DMS114 treated with DMSO at 0.1 percent for 48 hours (cell line): ENCODE measurements around the gene MAB21L2.
"Not testable (repeated sequence)": the region's sequence is repeated elsewhere in the genome, so short reads cannot be mapped to it uniquely, and the experiment has no call there.

Experiments used
- DNase-seq: peaks from one replicate; lab custom pipeline; 2025; ENCODE audit not compliant: unreplicated experiment; lab: John Stamatoyannopoulos, UW

MAB21L2 gene

DNA sequence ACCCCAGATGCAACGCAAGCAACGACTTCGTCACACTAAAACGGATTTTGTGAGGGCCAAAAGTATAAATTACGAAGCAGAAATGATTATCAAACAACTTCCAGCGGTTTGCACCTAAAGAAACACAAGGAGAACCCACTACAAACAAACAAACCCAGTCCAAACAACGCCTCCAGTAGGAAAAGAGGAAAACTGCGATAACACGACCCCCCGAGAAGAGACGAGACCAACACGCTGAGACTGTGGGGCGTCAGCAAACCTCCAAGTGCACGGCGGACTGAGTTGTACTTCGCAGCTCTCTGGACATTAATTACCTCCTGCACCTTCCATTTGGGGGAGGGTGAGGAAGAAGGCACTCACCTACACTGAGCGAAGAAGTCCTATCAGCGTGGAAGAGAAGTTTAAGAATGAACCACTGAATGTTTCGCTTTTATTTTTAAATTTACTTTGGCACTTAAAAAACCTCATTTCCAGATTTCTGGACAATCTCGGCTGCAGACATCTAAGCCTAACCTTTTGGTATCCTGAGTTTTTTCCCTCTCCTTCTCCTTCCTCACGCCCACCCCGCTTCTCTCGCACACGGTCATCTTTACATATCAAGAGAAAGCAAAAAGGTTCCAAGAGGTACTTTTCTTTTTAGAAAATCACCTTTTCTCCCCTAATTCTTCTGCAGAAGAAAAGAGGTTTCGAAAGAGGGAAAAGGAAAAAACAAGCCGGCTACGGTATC lies at the start of gene MAB21L2:
MAB21L2 (plus strand) TSS at position 6 of the 727 bp plus-strand sequence. CDS start 879 bp downstream, outside the sequence.
- no peak for DNase-seq

GRCh38 chr4:150533673-150534072 lies 48.3 kb upstream of the MAB21L2 start:
- no peak for DNase-seq

GRCh38 chr4:150534818-150535217 lies 47.1 kb upstream of the MAB21L2 start:
- no peak for DNase-seq

DNA sequence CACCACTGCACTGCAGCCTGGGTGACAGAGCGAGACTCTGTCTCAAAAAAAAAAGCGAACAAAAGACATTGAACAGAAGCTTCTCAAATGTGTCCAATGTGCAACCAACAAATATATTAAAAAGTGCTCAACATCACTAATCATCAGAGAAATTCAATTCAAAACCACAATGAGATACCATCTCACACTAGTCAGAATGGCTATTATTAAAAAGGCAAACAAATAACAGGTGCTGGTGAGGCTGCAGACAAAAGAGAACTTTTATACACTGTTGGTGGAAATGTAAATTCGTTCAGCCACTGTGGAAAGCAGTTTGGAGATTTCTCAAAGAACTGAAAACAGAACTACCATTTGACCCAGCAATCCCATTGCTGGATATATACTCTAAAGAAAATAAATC lies 44.0 kb upstream of the MAB21L2 start:
- DNase-seq: not testable (repeated sequence)

DNA sequence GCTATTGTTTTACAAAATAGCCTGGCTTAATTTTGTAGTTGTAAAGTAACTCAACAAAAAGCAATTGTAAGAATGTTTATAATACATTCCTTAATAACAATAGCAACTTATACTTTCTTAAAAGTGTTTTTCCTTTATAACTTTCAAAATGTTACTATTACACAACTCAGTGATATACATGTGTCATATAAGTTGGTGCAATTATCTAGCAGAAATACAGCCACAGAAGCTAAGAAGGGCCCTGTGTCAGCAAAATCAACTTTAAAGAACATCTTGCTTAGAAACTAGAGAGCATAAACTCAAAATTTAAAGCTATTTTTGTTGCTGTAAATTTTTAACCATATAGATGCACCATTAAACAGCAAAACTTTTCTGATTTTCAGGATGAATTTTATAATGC lies 41.4 kb upstream of the MAB21L2 start:
- no peak for DNase-seq

GRCh38 chr4:150540959-150541360 lies 41.0 kb upstream of the MAB21L2 start:
- DNase-seq: no peak

GRCh38 chr4:150541681-150542080 lies 40.3 kb upstream of the MAB21L2 start:
- DNase-seq: no peak

DNA sequence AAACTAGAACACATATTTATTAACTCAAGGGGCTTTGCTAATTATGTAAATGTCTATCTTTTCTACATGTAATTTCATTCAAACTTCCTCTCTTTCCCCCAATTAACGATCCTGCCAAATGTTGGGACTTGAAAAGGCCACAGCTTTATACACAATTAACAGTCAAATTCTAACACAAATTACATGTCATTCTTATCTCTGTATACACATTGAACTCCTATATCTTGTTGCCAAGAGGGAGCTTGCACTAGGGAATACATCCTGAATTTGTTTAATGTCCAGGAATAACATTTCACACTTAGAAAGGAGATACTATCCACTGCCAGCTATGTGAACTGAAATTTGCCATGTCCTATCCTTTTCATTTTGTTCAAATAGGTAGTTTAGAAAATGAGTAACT lies 38.9 kb upstream of the MAB21L2 start:
- no peak for DNase-seq

- DNase-seq: no peak
These were observed 35.7 kb upstream of the MAB21L2 start for GRCh38 chr4:150546286-150546685.

DNA sequence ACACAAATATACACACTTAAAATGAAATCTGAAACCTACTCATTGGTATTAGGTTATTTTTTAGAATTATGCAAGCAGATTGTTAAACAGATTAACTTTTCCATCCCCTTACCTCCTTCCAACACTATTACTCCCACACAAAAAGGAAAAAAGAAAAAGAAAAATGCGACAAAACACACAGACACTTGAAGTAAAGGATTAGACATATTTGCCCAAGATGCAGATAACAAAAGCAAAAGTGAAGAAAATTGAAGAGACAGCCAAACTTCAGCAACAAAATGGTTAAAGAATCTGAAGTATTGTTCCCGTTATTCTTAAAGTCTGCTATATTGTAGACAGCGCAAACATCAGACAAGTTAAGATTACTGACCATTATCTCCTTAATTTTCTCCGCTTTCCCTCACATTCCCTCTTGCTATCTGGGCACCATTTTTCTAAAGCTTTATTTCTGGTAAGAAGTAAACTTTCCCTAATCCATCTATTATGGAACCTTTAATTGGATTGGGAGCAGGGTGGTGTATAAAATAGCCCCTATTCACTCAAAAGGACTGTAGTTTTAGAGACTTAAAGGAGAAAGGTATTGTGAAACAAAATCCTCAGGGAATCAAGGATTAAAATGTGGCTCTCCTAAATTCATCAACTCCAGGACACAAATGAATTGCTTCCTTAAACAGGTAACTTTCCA lies 34.7 kb upstream of the MAB21L2 start:
- no peak for DNase-seq

DNA sequence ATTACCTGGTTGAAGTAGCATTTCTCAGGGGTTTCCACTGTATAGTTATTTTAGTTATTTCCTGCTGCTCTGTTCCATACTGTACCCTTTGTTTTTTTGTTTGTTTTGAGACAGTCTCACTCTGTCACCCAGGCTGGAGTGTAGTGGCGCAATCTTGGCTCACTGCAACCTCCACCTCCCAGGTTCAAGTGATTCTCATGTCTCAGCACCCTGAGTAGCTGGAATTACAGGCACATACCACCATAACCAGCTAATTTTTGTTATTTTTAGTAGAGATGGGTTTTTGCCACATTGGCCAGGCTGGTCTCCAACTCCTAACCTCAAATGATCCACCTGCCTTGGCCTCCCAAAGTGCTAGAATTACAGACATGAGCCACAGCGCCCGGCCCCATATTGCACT lies 24.1 kb upstream of the MAB21L2 start:
- DNase-seq: not testable (repeated sequence)

- no peak for DNase-seq
These were observed 20.7 kb upstream of the MAB21L2 start for GRCh38 chr4:150561143-150561737.

- no peak for DNase-seq
These were observed 19.7 kb upstream of the MAB21L2 start for GRCh38 chr4:150562250-150562649.

GRCh38 chr4:150562751-150563150 lies 19.2 kb upstream of the MAB21L2 start:
- DNase-seq: no peak

DNA sequence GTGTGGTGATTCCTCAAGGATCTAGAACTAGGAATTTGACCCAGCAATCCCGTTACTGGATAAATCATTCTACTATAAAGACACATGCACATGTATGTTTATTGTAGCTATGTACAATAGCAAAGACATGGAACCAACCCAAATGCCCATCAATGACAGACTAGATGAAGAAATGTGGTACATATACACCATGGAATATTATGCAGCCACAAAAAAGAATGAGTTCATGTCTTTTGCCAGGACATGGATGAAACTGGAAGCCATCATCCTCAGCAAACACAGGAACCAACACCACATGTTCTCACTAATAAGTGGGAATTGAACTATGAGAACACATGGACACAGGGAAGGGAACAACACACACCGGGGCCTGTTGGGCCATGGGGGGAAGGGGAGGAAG lies 17.0 kb upstream of the MAB21L2 start:
- DNase-seq: not testable (repeated sequence)

DNA sequence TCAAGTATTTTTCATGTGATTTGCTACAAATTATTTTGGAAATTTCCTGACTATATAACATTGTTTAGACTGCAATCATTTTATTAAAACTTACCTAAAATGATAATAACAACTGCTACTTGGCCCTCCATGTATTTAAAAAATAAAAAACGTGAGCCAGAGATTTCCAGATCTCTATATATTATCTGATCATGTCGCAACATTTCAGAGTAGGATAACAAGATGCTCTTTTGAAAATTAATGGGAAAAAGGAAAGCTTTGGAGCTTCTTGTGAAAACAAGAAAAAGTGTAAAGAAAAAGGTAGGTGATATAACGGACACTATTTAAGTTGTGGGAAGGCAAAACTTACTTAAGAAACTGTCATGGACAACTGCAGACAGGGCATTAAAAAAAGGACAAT lies 14.9 kb upstream of the MAB21L2 start:
- DNase-seq: no peak

DNA sequence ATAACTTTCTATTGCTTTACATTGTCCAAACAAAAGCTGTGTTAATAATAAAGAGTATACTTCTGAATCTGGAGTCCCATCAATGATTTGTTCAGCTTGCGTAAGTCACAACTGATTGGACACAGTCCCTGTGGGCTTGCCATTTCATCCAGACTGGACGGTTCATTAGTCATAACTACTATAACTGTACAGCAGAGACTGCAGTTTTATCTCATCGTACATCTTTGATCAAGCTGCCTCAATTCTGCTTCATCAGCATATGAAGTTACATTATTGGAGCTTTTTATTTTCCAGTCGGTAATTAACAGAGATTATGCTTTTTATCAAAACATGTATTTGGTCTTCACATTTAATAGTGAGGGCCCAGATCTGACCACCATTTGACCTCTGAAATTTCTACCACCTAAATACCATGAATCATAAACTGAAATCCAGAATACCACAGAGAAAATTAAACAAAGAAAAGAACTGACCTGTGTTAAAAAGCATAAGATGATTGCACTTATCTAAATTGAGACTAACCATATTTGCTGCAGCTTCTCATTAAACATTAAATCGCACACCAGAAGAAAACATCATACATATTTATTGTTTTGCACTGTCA lies 12.5 kb upstream of the MAB21L2 start:
- DNase-seq: no peak

GRCh38 chr4:150569998-150570535 lies 11.9 kb upstream of the MAB21L2 start:
- no peak for DNase-seq

GRCh38 chr4:150570862-150571261 lies 11.1 kb upstream of the MAB21L2 start:
- no peak for DNase-seq

DNA sequence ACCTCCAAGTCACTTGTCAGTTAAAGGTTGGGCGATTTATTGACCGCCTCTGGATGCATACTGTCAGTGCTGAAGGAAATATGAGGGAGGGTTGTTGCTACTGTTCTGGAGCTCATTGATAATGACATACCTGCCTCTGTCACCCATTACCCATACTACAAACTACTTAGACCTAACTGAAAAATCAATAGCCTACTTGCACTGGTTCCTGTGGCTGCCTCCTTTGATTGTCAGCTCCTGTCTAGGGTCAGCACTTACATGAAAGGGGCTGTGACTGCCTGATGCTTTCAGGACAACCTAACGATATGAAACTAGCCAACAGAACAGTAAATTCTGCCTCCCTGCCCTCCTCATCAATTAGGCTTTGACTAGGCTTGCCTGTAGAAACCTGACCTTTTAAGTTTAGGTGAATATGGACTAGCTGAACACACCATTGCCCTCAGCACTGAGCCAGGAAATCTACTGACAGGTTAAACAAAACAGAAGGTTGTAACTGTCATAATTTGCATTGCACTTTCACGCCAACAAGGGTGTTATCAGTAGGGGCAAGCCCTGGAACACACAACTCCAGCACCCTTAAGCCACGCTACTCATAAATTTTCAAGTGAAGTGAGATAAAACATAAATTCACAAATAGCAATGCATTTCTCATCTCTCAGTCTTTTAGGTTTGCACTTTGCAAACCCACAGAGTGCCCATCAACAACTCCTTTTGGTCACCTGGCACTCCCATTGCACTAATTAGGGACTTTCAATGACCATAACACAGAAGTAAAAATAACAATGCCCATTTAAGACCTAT lies 9.0 kb upstream of the MAB21L2 start:
- DNase-seq: no peak

- DNase-seq: no peak
These were observed 8.4 kb upstream of the MAB21L2 start for GRCh38 chr4:150573534-150573933.
